IMR-90 (cell line): ENCODE results near the gene TMEM181. TPM values are rescaled to one million over a fixed set of nuclear protein-coding genes. Genes with fewer than 3 reads are reported as not detected.

Source experiments
- ATAC-seq: fragments of 200-7000 bp; cut with Tn5 transposase; 2 replicates; pipeline ENCODE4 v1.9.1; 2020; ENCODE audit warnings: low read depth, mild to moderate bottlenecking, moderate library complexity
- BruUV-seq: library from RNA; stranded (reverse); fragments of 400-500 nt; replicated peaks from 2 replicates; lab custom pipeline; 2021; lab: Mats Ljungman, UMichigan
- CTCF ChIA-PET: fragments of 300-600 bp; formaldehyde crosslinking; extraction: SDS; loops from one replicate; lab custom pipeline; 2021; ENCODE audit warnings: antibody characterized with exemption; lab: Yijun Ruan, JAX
- POLR2A ChIA-PET: fragments of 300-600 bp; sonication (Branson Sonifier 250); formaldehyde crosslinking; loops from one replicate; lab custom pipeline; 2022; ENCODE audit warnings: antibody characterized with exemption; ENCODE audit not compliant: unreplicated experiment; lab: Charles Lee
- DNase-seq: peaks from one replicate; pipeline ENCODE4 v3.0.0; 2013
- H2AFZ ChIP-seq: replicated peaks from 2 replicates; pipeline ENCODE3; 2013; ENCODE audit warnings: low read length, mild to moderate bottlenecking; ENCODE audit not compliant: poor library complexity
- H2AK5ac ChIP-seq: 2 replicates; pipeline ENCODE4 v1.6.1; 2013; ENCODE audit warnings: low read depth, low read length, inconsistent platforms
- H2AK9ac ChIP-seq: replicated peaks from 2 replicates; pipeline ENCODE3; 2013; ENCODE audit warnings: mild to moderate bottlenecking, low read depth, low read length, moderate library complexity; ENCODE audit not compliant: poor library complexity
- H2BK120ac ChIP-seq: 2 replicates; pipeline ENCODE4 v1.6.1; 2013; ENCODE audit warnings: low read depth, low read length, inconsistent platforms
- H2BK15ac ChIP-seq: 3 replicates; pipeline ENCODE4 v1.6.1; 2013; ENCODE audit warnings: low read depth, low read length, inconsistent platforms
- H2BK20ac ChIP-seq: 2 replicates; pipeline ENCODE4 v1.6.1; 2013; ENCODE audit warnings: low read depth, mild to moderate bottlenecking, inconsistent platforms, low read length, moderate library complexity
- H2BK5ac ChIP-seq: 2 replicates; pipeline ENCODE4 v1.6.1; 2013; ENCODE audit warnings: mild to moderate bottlenecking, low read depth, low read length, inconsistent platforms; ENCODE audit not compliant: poor library complexity, severe bottlenecking
- H3K14ac ChIP-seq: replicated peaks from 2 replicates; pipeline ENCODE4 v1.6.1; 2013; ENCODE audit warnings: low read depth, low read length, inconsistent platforms
- H3K18ac ChIP-seq: 2 replicates; pipeline ENCODE4 v1.6.1; 2013; ENCODE audit warnings: low read depth, low read length, control low read depth
- H3K23ac ChIP-seq: 2 replicates; pipeline ENCODE4 v1.6.1; 2013; ENCODE audit warnings: low read depth, low read length, inconsistent platforms
- H3K27ac ChIP-seq: 2 replicates; pipeline ENCODE4 v1.5.1; 2013; ENCODE audit warnings: mild to moderate bottlenecking, control low read depth, low read length; ENCODE audit not compliant: insufficient read depth
- H3K27me3 ChIP-seq: 2 replicates; pipeline ENCODE4 v1.6.1; 2013; ENCODE audit warnings: low read length; ENCODE audit not compliant: control insufficient read depth, insufficient read depth
- H3K36me3 ChIP-seq: 2 replicates; pipeline ENCODE4 v1.6.1; 2013; ENCODE audit warnings: low read length, mixed read lengths; ENCODE audit not compliant: control insufficient read depth, insufficient read depth
- H3K4ac ChIP-seq: 2 replicates; pipeline ENCODE4 v1.6.1; 2013; ENCODE audit warnings: low read depth, low read length, inconsistent platforms
- H3K4me1 ChIP-seq: 2 replicates; pipeline ENCODE4 v1.6.1; 2013; ENCODE audit warnings: low read length, mixed read lengths; ENCODE audit not compliant: control insufficient read depth, insufficient read depth
- H3K4me2 ChIP-seq: 2 replicates; pipeline ENCODE4 v1.6.1; 2013; ENCODE audit warnings: low read depth, mild to moderate bottlenecking, control low read depth, low read length, moderate library complexity
- H3K4me3 ChIP-seq: 2 replicates; pipeline ENCODE4 v1.5.1; 2013; ENCODE audit warnings: low read depth, mild to moderate bottlenecking, control low read depth, low read length, moderate library complexity; ENCODE audit not compliant: insufficient read depth
- H3K56ac ChIP-seq: 2 replicates; pipeline ENCODE4 v1.6.1; 2013; ENCODE audit warnings: low read length, inconsistent platforms; ENCODE audit not compliant: insufficient read depth; ENCODE audit errors: extremely low read depth
- H3K79me1 ChIP-seq, 2 experiments: 2 replicates each; pipeline ENCODE4 v1.6.1; 2013; ENCODE audit warnings: low read length in 2 of 2, inconsistent platforms in 1 of 2, low read depth in 1 of 2
- H3K9ac ChIP-seq: 2 replicates; pipeline ENCODE4 v1.6.1; 2013; ENCODE audit warnings: low read depth, low read length, control low read depth
- H3K9me1 ChIP-seq: 2 replicates; pipeline ENCODE4 v1.6.1; 2013; ENCODE audit warnings: low read length, inconsistent platforms; ENCODE audit not compliant: insufficient read depth
- H3K9me3 ChIP-seq: 2 replicates; pipeline ENCODE4 v1.6.1; 2013; ENCODE audit warnings: low read length; ENCODE audit not compliant: control insufficient read depth, insufficient read depth
- H4K20me1 ChIP-seq: 2 replicates; pipeline ENCODE4 v1.6.1; 2013; ENCODE audit warnings: low read length, inconsistent platforms; ENCODE audit not compliant: insufficient read depth
- H4K5ac ChIP-seq: 2 replicates; pipeline ENCODE4 v1.6.1; 2013; ENCODE audit warnings: mild to moderate bottlenecking, low read depth, low read length, control low read depth
- H4K8ac ChIP-seq, 2 experiments: 2 replicates each; pipeline ENCODE4 v1.6.1; 2013; ENCODE audit warnings: low read depth in 2 of 2, low read length in 2 of 2, control low read depth in 1 of 2, inconsistent platforms in 1 of 2
- H4K91ac ChIP-seq: 2 replicates; pipeline ENCODE4 v1.6.1; 2013; ENCODE audit warnings: low read depth, low read length, inconsistent platforms; ENCODE audit not compliant: insufficient read depth
- BHLHE40 ChIP-seq: fragments of 150-350 bp; IDR thresholded peaks from 2 replicates; pipeline ENCODE4 v1.6.1; 2016; ENCODE audit warnings: mild to moderate bottlenecking, low read depth, low read length
- CEBPB ChIP-seq: IDR thresholded peaks from 2 replicates; pipeline ENCODE4 v1.6.1; 2012; ENCODE audit warnings: low read depth, low read length, improper control_type of control experiment
- CHD1 ChIP-seq: IDR thresholded peaks from 2 replicates; pipeline ENCODE4 v1.6.1; 2012; ENCODE audit warnings: low read depth, low read length, improper control_type of control experiment
- ELK1 ChIP-seq: fragments of 150-350 bp; IDR thresholded peaks from 2 replicates; pipeline ENCODE4 v1.6.1; 2016; ENCODE audit warnings: low read depth, mild to moderate bottlenecking, low read length, moderate library complexity, borderline replicate concordance
- FOS ChIP-seq: fragments of 150-350 bp; IDR thresholded peaks from 2 replicates; pipeline ENCODE4 v1.6.1; 2016; ENCODE audit warnings: low read depth, low read length
- MAFK ChIP-seq: IDR thresholded peaks from 2 replicates; pipeline ENCODE4 v1.6.1; 2012; ENCODE audit warnings: low read depth, low read length, improper control_type of control experiment
- MAZ ChIP-seq: IDR thresholded peaks from 2 replicates; pipeline ENCODE4 v1.6.1; 2012; ENCODE audit warnings: low read depth, mild to moderate bottlenecking, low read length, improper control_type of control experiment, moderate library complexity, borderline replicate concordance
- MXI1 ChIP-seq: IDR thresholded peaks from 2 replicates; pipeline ENCODE4 v1.6.1; 2012; ENCODE audit warnings: low read depth, mild to moderate bottlenecking, low read length, moderate library complexity, borderline replicate concordance
- NFE2L2 ChIP-seq: fragments of 150-350 bp; IDR thresholded peaks from 2 replicates; pipeline ENCODE4 v1.6.1; 2016; ENCODE audit warnings: low read depth, mild to moderate bottlenecking, low read length
- POLR2A ChIP-seq: IDR thresholded peaks from 2 replicates; pipeline ENCODE4 v1.6.1; 2012; ENCODE audit warnings: mild to moderate bottlenecking, low read depth, low read length
- RAD21 ChIP-seq: IDR thresholded peaks from 2 replicates; pipeline ENCODE4 v1.6.1; 2012; ENCODE audit warnings: low read length, improper control_type of control experiment
- RCOR1 ChIP-seq: IDR thresholded peaks from 2 replicates; pipeline ENCODE4 v1.6.1; 2012; ENCODE audit warnings: mild to moderate bottlenecking, low read length, improper control_type of control experiment; ENCODE audit not compliant: insufficient replicate concordance
- RFX5 ChIP-seq: IDR thresholded peaks from 2 replicates; pipeline ENCODE4 v1.8.0; 2012; ENCODE audit warnings: low read depth, mild to moderate bottlenecking, low read length, moderate library complexity
- SMC3 ChIP-seq: fragments of 150-350 bp; IDR thresholded peaks from 2 replicates; pipeline ENCODE4 v1.6.1; 2016; ENCODE audit warnings: low read depth, mild to moderate bottlenecking, antibody characterized with exemption, low read length, moderate library complexity
- WGBS, 2 experiments: methylation state at CpG; one replicate each; pipeline versions ENCODE4 v1.1.5 to v1.1.7; 2013; ENCODE audit warnings: missing lambda C conversion rate in 2 of 2; ENCODE audit not compliant: insufficient read length in 1 of 2; ENCODE audit errors: extremely low coverage in 2 of 2; 5-methylcytosine and 5-hydroxymethylcytosine counted together
- dilution Hi-C: fragments of 300-500 bp; cut with HindIII; formaldehyde crosslinking; loops from one replicate; pipeline ENCODE4 v1.14.3; 2018; ENCODE audit warnings: low sequenced_read_pairs; ENCODE audit not compliant: unreplicated experiment
- in situ Hi-C: fragments of 300-500 bp; cut with MboI; formaldehyde crosslinking; loops from 3 replicates; pipeline ENCODE4 v1.14.3; 2019; ENCODE audit warnings: low sequenced_read_pairs, inconsistent platforms, mixed read lengths
- intact Hi-C: fragments of 100-400 bp; cut with micrococcal nuclease; formaldehyde crosslinking; loops from 2 replicates; pipeline ENCODE4 v1.10.0; 2022
- polyA plus RNA-seq, 3 experiments: library from polyadenylated mRNA; depleted of rRNA; stranded (reverse); fragments of >200 nt; gene quantifications; 2 replicates each; pipeline ENCODE4 v1.2.3, GENCODE V29; 2012; ENCODE audit warnings: low replicate concordance in 1 of 3
- total RNA-seq: library from RNA; depleted of rRNA; stranded (reverse); fragments of >200 nt; gene quantifications from 2 replicates; pipeline ENCODE4 v1.2.3, GENCODE V29; 2012

The TMEM181 gene
- total and polyA plus RNA-seq, 2 of the 4 experiments (the other 2 are of a cell fraction), result 22.8 to 27.8 TPM

- no peaks in the 10 kb centered on the region for H3K9me1 ChIP-seq
- H2BK120ac ChIP-seq, result no peak overlapping the region
- no peak overlapping the region for H4K5ac ChIP-seq
- H2AK9ac ChIP-seq, result no peak overlapping the region
- no peak for TF ChIP-seq SMC3
- no peak for TF ChIP-seq MAZ
- no peak for TF ChIP-seq RCOR1
- no peak for TF ChIP-seq BHLHE40
- TF ChIP-seq MAFK, result no peak
- TF ChIP-seq ELK1, result no peak
- TF ChIP-seq CEBPB, result no peak
- TF ChIP-seq RFX5, result no peak
- TF ChIP-seq POLR2A, result no peak
- no peak for TF ChIP-seq NFE2L2
- no peak for TF ChIP-seq MXI1
- no peak for TF ChIP-seq FOS
- TF ChIP-seq CHD1, result no peak
- TF ChIP-seq RAD21, result no peak
- H3K56ac ChIP-seq, result no peak overlapping the region
- H3K27ac ChIP-seq, result no peak overlapping the region
- no peak overlapping the region for H3K4ac ChIP-seq
- H3K4me3 ChIP-seq, result no peak overlapping the region
- no peak overlapping the region for H3K4me2 ChIP-seq
- no CpG with 5 or more reads among the region's 6 CpGs for WGBS, 2 experiments
- no peak overlapping the region for H2BK15ac ChIP-seq
- no peak overlapping the region for H3K9ac ChIP-seq
- no peak overlapping the region for H2BK20ac ChIP-seq
- no peak overlapping the region for H4K8ac ChIP-seq
- DNase-seq, result no peak
- no peak overlapping the region for H3K14ac ChIP-seq
- no peak overlapping the region for H3K23ac ChIP-seq
- dilution Hi-C loops (no loop called here), intact Hi-C loops (no loop called here), in situ Hi-C loops (no loop called here)
- H3K4me1 ChIP-seq, result no peaks in the 10 kb centered on the region
- POLR2A ChIA-PET, result no interaction called here
- no TSS peak for BruUV-seq
- no peak overlapping the region for H2BK5ac ChIP-seq
- H3K79me1 ChIP-seq, result no peaks in the 10 kb centered on the region
- no peak overlapping the region for H3K18ac ChIP-seq
- H2AFZ ChIP-seq, result no peak overlapping the region
- no peak overlapping the region for H4K91ac ChIP-seq
- H3K36me3 ChIP-seq, result no peaks in the 10 kb centered on the region
- no peaks in the 10 kb centered on the region for H3K9me3 ChIP-seq
- no peaks in the 10 kb centered on the region for H4K20me1 ChIP-seq
- CTCF ChIA-PET, result no interaction called here
- no peaks in the 10 kb centered on the region for H3K27me3 ChIP-seq
- no peak for ATAC-seq
- H2AK5ac ChIP-seq, result no peak overlapping the region; the same call in 1 of the 2 replicates
Measured at GRCh38 chr6:158672726-158673125, 112.8 kb downstream of the TMEM181 start.
